ENCODE data around the gene ZNF396.

GRCh38 chr18:35352283-35352682, 24.9 kb downstream of the ZNF396 start:
- no peak for TF ChIP-seq CTCF (IDR thresholded peaks at IDR 0.05)
- no peak for TF ChIP-seq RFX5 (IDR thresholded peaks at IDR 0.05)
- TF ChIP-seq MAX (IDR thresholded peaks at IDR 0.05), result no peak
- no peak for TF ChIP-seq POLR2AphosphoS2 (conservative IDR thresholded peaks at IDR 0.05; ENCODE audit: low read length)
- no peak for TF ChIP-seq EP300 (IDR thresholded peaks at IDR 0.05)
- TF ChIP-seq ZC3H11A (IDR thresholded peaks at IDR 0.05), result no peak
- no peak for TF ChIP-seq HOXA7 (CRISPR knock-in tag; IDR thresholded peaks at IDR 0.05)
- no peak for TF ChIP-seq REST (IDR thresholded peaks at IDR 0.05)
- no peak for TF ChIP-seq CHD2 (IDR thresholded peaks at IDR 0.05; ENCODE audit: low read length, partially characterized antibody)
- no peak for TF ChIP-seq BHLHE40 (IDR thresholded peaks at IDR 0.05; ENCODE audit: low read depth, low read length)
- TF ChIP-seq CEBPB (IDR thresholded peaks at IDR 0.05), result no peak
